ENCODE data around the gene FLNB.

DNA sequence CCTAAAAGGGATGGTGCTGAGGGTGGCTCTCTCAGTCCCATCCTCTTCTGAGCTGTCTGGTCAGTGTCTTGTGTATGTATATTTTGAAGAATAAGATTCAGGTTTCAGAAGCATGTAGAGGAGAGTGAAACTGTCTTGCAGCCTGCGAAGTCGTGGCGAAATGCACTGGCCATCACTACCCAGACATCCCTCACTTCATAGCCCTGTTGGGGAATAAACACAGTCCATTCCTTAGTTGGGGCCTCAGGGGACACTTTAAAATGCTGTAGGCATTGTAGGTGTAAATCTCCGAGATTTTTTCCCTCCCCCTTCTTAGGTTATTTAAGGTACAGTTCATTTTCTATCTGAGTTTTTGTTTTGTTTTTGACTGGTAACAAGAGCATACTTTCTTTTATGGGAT is 108.8 kb downstream of the FLNB start:
- TF ChIP-seq, protein P1, sequence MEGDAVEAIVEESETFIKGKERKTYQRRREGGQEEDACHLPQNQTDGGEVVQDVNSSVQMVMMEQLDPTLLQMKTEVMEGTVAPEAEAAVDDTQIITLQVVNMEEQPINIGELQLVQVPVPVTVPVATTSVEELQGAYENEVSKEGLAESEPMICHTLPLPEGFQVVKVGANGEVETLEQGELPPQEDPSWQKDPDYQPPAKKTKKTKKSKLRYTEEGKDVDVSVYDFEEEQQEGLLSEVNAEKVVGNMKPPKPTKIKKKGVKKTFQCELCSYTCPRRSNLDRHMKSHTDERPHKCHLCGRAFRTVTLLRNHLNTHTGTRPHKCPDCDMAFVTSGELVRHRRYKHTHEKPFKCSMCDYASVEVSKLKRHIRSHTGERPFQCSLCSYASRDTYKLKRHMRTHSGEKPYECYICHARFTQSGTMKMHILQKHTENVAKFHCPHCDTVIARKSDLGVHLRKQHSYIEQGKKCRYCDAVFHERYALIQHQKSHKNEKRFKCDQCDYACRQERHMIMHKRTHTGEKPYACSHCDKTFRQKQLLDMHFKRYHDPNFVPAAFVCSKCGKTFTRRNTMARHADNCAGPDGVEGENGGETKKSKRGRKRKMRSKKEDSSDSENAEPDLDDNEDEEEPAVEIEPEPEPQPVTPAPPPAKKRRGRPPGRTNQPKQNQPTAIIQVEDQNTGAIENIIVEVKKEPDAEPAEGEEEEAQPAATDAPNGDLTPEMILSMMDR (conservative IDR thresholded peaks at IDR 0.05; ENCODE audit: low read depth, low read length): no peak
- TF ChIP-seq EZH2 (IDR thresholded peaks at IDR 0.05; ENCODE audit: borderline replicate concordance, low read depth, low read length, poor library complexity, severe bottlenecking): no peak

All from A673 (cell line).